K562 (cell line): ENCODE results near the gene KIF1A.

Source experiments
- CTCF ChIP-seq, 3 experiments: IDR thresholded peaks in 2 of 3; conservative IDR thresholded peaks in 1 of 3; 2 replicates each; pipeline ENCODE4 v1.5.1; 2011 to 2012; ENCODE audit warnings: low read length in 3 of 3, mild to moderate bottlenecking in 3 of 3, control low read depth in 2 of 3, improper control_type of control experiment in 1 of 3, inconsistent platforms in 1 of 3, low read depth in 1 of 3, mixed read lengths in 1 of 3, moderate library complexity in 1 of 3; ENCODE audit not compliant: insufficient read depth in 2 of 3
- EP300 ChIP-seq: IDR thresholded peaks from 2 replicates; pipeline ENCODE4 v1.6.1; 2012; ENCODE audit warnings: low read length, improper control_type of control experiment
- GATAD2B ChIP-seq: fragments of 450-650 bp; IDR thresholded peaks from 2 replicates; pipeline ENCODE4 v1.6.1; 2017; ENCODE audit warnings: mild to moderate bottlenecking, borderline replicate concordance
- KDM2B ChIP-seq: fragments of 250-450 bp; sonication (Bioruptor Pico); IDR thresholded peaks from 2 replicates; pipeline ENCODE4 v1.8.0; 2021; ENCODE audit warnings: mild to moderate bottlenecking, moderate library complexity
- NUFIP1 ChIP-seq: fragments of 450-650 bp; IDR thresholded peaks from 2 replicates; pipeline ENCODE4 v1.6.1; 2018; ENCODE audit not compliant: partially characterized antibody
- POLR2AphosphoS2 ChIP-seq: IDR thresholded peaks from 2 replicates; pipeline ENCODE4 v1.6.1; 2012; ENCODE audit warnings: low read length, improper control_type of control experiment
- SRF ChIP-seq, 2 experiments: fragments of 250-450, 450-650 bp in 1 of 2; sonication (Bioruptor Pico) in 1 of 2; sonication (generic) in 1 of 2; formaldehyde crosslinking; IDR thresholded peaks; 2 replicates each; pipeline versions ENCODE4 v1.5.0 to v1.5.1; 2020 to 2022; ENCODE audit warnings: mild to moderate bottlenecking in 1 of 2, missing genetic modification reagents in 1 of 2
- TF ChIP-seq, protein P1 (sequence below): sonication (generic); formaldehyde crosslinking; IDR thresholded peaks from 2 replicates; pipeline ENCODE4 v1.8.0; 2023; ENCODE audit warnings: missing genetic modification reagents, mild to moderate bottlenecking, borderline replicate concordance

GRCh38 chr2:240812301-240812680 lies 7.7 kb downstream of the KIF1A start:
- TF ChIP-seq CTCF (IDR thresholded peaks at IDR 0.05 in 2 of 3, conservative IDR thresholded peaks at IDR 0.05 in 1 of 3; ENCODE audit: insufficient read depth in 2 of 3, low read depth in 1 of 3, low read length in 3 of 3), result no peak
- no peak for TF ChIP-seq SRF (CRISPR knock-in tag; IDR thresholded peaks at IDR 0.05)
- TF ChIP-seq GATAD2B, result no peak
- TF ChIP-seq KDM2B (CRISPR knock-in tag), result no peak
- TF ChIP-seq EP300, result no peak
- TF ChIP-seq, protein P1, sequence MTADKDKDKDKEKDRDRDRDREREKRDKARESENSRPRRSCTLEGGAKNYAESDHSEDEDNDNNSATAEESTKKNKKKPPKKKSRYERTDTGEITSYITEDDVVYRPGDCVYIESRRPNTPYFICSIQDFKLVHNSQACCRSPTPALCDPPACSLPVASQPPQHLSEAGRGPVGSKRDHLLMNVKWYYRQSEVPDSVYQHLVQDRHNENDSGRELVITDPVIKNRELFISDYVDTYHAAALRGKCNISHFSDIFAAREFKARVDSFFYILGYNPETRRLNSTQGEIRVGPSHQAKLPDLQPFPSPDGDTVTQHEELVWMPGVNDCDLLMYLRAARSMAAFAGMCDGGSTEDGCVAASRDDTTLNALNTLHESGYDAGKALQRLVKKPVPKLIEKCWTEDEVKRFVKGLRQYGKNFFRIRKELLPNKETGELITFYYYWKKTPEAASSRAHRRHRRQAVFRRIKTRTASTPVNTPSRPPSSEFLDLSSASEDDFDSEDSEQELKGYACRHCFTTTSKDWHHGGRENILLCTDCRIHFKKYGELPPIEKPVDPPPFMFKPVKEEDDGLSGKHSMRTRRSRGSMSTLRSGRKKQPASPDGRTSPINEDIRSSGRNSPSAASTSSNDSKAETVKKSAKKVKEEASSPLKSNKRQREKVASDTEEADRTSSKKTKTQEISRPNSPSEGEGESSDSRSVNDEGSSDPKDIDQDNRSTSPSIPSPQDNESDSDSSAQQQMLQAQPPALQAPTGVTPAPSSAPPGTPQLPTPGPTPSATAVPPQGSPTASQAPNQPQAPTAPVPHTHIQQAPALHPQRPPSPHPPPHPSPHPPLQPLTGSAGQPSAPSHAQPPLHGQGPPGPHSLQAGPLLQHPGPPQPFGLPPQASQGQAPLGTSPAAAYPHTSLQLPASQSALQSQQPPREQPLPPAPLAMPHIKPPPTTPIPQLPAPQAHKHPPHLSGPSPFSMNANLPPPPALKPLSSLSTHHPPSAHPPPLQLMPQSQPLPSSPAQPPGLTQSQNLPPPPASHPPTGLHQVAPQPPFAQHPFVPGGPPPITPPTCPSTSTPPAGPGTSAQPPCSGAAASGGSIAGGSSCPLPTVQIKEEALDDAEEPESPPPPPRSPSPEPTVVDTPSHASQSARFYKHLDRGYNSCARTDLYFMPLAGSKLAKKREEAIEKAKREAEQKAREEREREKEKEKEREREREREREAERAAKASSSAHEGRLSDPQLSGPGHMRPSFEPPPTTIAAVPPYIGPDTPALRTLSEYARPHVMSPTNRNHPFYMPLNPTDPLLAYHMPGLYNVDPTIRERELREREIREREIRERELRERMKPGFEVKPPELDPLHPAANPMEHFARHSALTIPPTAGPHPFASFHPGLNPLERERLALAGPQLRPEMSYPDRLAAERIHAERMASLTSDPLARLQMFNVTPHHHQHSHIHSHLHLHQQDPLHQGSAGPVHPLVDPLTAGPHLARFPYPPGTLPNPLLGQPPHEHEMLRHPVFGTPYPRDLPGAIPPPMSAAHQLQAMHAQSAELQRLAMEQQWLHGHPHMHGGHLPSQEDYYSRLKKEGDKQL (CRISPR knock-in tag), result no peak
- TF ChIP-seq POLR2AphosphoS2, result no peak
- TF ChIP-seq NUFIP1, result no peak
